GM23338 (cell line): ENCODE data around the gene SLC39A10. TPM values are rescaled to one million over a fixed set of nuclear protein-coding genes. Genes with fewer than 3 reads are reported as not detected.
"Not testable (repeated sequence)": the region's sequence is repeated elsewhere in the genome, so short reads cannot be mapped to it uniquely, and the experiment has no call there.

Experiments used
- ATAC-seq: fragments of 200-7000 bp; cut with Tn5 transposase; 3 replicates; pipeline ENCODE4 v1.9.1; 2020
- DNase-seq: peaks from one replicate; pipeline ENCODE4 v3.0.0-alpha.2; 2015; ENCODE audit warnings: low spot score
- H2AFZ ChIP-seq: fragments of 200-600 bp; sonication (generic); 2 replicates; pipeline ENCODE4 v1.8.0; 2016; ENCODE audit warnings: antibody characterized with exemption, mild to moderate bottlenecking, moderate library complexity
- H3F3A ChIP-seq: fragments of 200-600 bp; sonication (generic); replicated peaks from 2 replicates; pipeline ENCODE4 v1.8.0; 2017; ENCODE audit warnings: antibody characterized with exemption, mixed run types, low read depth
- H3K27ac ChIP-seq: fragments of 200-600 bp; sonication (generic); 2 replicates; pipeline ENCODE4 v1.6.1; 2016; ENCODE audit warnings: low read depth
- H3K27me3 ChIP-seq: fragments of 200-600 bp; sonication (generic); 2 replicates; pipeline ENCODE4 v1.8.0; 2016; ENCODE audit warnings: mild to moderate bottlenecking, mixed run types, moderate library complexity; ENCODE audit not compliant: insufficient read depth
- H3K36me3 ChIP-seq: fragments of 200-600 bp; sonication (generic); 2 replicates; pipeline ENCODE4 v1.8.0; 2016; ENCODE audit warnings: mild to moderate bottlenecking; ENCODE audit not compliant: insufficient read depth
- H3K4me1 ChIP-seq: fragments of 200-600 bp; sonication (generic); 2 replicates; pipeline ENCODE4 v1.8.0; 2016; ENCODE audit warnings: mild to moderate bottlenecking, moderate library complexity; ENCODE audit not compliant: insufficient read depth
- H3K4me2 ChIP-seq: fragments of 200-600 bp; sonication (generic); 2 replicates; pipeline ENCODE4 v1.7.1; 2017; ENCODE audit warnings: mixed run types
- H3K4me3 ChIP-seq: fragments of 200-600 bp; sonication (generic); 2 replicates; pipeline ENCODE4 v1.6.1; 2016; ENCODE audit warnings: mixed run types
- H3K79me2 ChIP-seq: fragments of 200-600 bp; sonication (generic); replicated peaks from 2 replicates; pipeline ENCODE4 v1.8.0; 2017; ENCODE audit warnings: mild to moderate bottlenecking; ENCODE audit not compliant: insufficient read depth
- H3K9me2 ChIP-seq: fragments of 200-600 bp; sonication (generic); 2 replicates; pipeline ENCODE4 v1.8.0; 2017; ENCODE audit not compliant: insufficient read depth
- H4K20me1 ChIP-seq: fragments of 200-600 bp; sonication (generic); replicated peaks from 2 replicates; pipeline ENCODE4 v1.8.0; 2017; ENCODE audit warnings: mild to moderate bottlenecking; ENCODE audit not compliant: insufficient read depth
- H3K27ac Mint-ChIP-seq: 2 replicates; pipeline ENCODE4 v1.8.0; 2020; ENCODE audit warnings: inconsistent platforms, mild to moderate bottlenecking, moderate library complexity, mixed read lengths
- H3K27me3 Mint-ChIP-seq: 3 replicates; pipeline ENCODE4 v1.8.0; 2022; ENCODE audit warnings: low read depth, mild to moderate bottlenecking, moderate library complexity, mixed read lengths, inconsistent platforms; ENCODE audit not compliant: insufficient read depth, poor library complexity
- H3K36me3 Mint-ChIP-seq: 3 replicates; pipeline ENCODE4 v1.8.0; 2021; ENCODE audit warnings: low read depth, mild to moderate bottlenecking, inconsistent platforms, moderate library complexity, mixed read lengths
- H3K4me1 Mint-ChIP-seq: 3 replicates; pipeline ENCODE4 v1.8.0; 2020; ENCODE audit warnings: mild to moderate bottlenecking, inconsistent platforms, mixed read lengths
- H3K4me3 Mint-ChIP-seq: 3 replicates; pipeline ENCODE4 v1.8.0; 2021; ENCODE audit warnings: moderate library complexity, mild to moderate bottlenecking, inconsistent platforms, mixed read lengths
- H3K9me3 Mint-ChIP-seq: 3 replicates; pipeline ENCODE4 v1.8.0; 2020; ENCODE audit warnings: moderate library complexity, mild to moderate bottlenecking, inconsistent platforms, mixed read lengths
- EZH2 ChIP-seq: fragments of 200-600 bp; sonication (generic); IDR thresholded peaks from one replicate; pipeline ENCODE4 v1.8.0; 2017; ENCODE audit warnings: antibody characterized with exemption, mild to moderate bottlenecking, low read depth; ENCODE audit not compliant: unreplicated experiment
- EZH2phosphoT487 ChIP-seq: fragments of 200-600 bp; sonication (generic); IDR thresholded peaks from one replicate; pipeline ENCODE4 v1.8.1; 2018; ENCODE audit warnings: antibody characterized with exemption; ENCODE audit not compliant: unreplicated experiment
- JUNB ChIP-seq: IDR thresholded peaks from one replicate; pipeline ENCODE4 v1.6.1; 2016; ENCODE audit warnings: antibody characterized with exemption; ENCODE audit not compliant: unreplicated experiment
- POLR2AphosphoS5 ChIP-seq: IDR thresholded peaks from 2 replicates; pipeline ENCODE4 v1.6.1; 2016; ENCODE audit warnings: antibody characterized with exemption, low read depth
- STAT1 ChIP-seq: IDR thresholded peaks from one replicate; pipeline ENCODE4 v1.6.1; 2016; ENCODE audit warnings: antibody characterized with exemption; ENCODE audit not compliant: unreplicated experiment
- ZNF114 ChIP-seq: fragments of 250-450 bp; sonication (Bioruptor Pico); IDR thresholded peaks from 2 replicates; pipeline ENCODE4 v1.5.0; 2020; ENCODE audit warnings: mild to moderate bottlenecking, moderate library complexity
- ZNF331 ChIP-seq: fragments of 250-450 bp; sonication (Bioruptor Pico); IDR thresholded peaks from 2 replicates; pipeline ENCODE4 v1.5.0; 2020; ENCODE audit warnings: low read depth, mild to moderate bottlenecking, moderate library complexity
- polyA plus RNA-seq: library from polyadenylated mRNA; unstranded; fragments of >200 nt; fragmentation: Nextera tagmentation; extraction: Ambion mirVana; gene quantifications from 2 replicates; pipeline ENCODE4 v1.2.1, GENCODE V29; 2016
- total RNA-seq: library from RNA; depleted of rRNA; stranded (reverse); fragments of >200 nt; shearing (Covaris generic); gene quantifications from 2 replicates; pipeline ENCODE4 v1.2.3, GENCODE V29; 2014
- TF ChIP-seq, protein P1 (sequence below): IDR thresholded peaks from 2 replicates; pipeline ENCODE4 v1.6.1; 2016; ENCODE audit warnings: antibody characterized with exemption
- TF ChIP-seq, protein P2 (sequence below): IDR thresholded peaks from one replicate; pipeline ENCODE4 v1.6.1; 2018; ENCODE audit warnings: antibody characterized with exemption; ENCODE audit not compliant: unreplicated experiment
- TF ChIP-seq, protein P3 (sequence below), 2 experiments: fragments of 200-600 bp in 1 of 2; sonication (generic) in 1 of 2; conservative IDR thresholded peaks; 2 replicates each; pipeline versions ENCODE4 v1.5.1 to v1.6.1; 2016 to 2017; ENCODE audit warnings: antibody characterized with exemption in 2 of 2, low read depth in 2 of 2, mild to moderate bottlenecking in 2 of 2, moderate library complexity in 1 of 2

The SLC39A10 gene
- total and polyA plus RNA-seq, 2 experiments from 2014 or later = 261 to 356 TPM

DNA sequence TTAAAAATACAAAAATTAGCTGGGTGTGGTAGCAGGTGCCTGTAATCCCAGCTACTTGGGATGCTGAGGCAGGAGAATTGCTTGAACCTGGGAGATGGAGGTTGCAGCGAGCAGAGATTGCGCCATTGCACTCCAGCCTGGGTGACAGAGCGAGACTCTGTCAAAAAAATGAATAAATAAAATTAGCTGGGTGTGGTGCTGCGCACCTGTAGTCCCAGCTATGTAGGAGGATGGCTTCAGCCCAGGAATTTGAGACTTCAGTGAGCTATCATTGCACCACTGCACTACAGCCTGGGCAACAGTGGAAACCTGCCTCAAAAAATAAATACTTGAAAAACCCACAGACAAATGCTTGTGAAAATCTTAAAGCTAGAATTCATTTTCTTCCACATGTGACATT lies 8.1 kb downstream of the SLC39A10 start:
- H3K27me3 ChIP-seq, H3K9me3 Mint-ChIP-seq, H3K4me3 ChIP-seq, ATAC-seq, H3K27ac ChIP-seq, H3F3A ChIP-seq, H3K9me2 ChIP-seq, H3K4me3 Mint-ChIP-seq, H3K36me3 ChIP-seq, H3K27me3 Mint-ChIP-seq, DNase-seq, H2AFZ ChIP-seq, H3K4me1 ChIP-seq, H3K27ac Mint-ChIP-seq, H3K4me2 ChIP-seq, H3K36me3 Mint-ChIP-seq: not testable (repeated sequence)
- peaks cover 29% of the 10 kb centered on the region for H3K4me1 Mint-ChIP-seq
- Histone ChIP-seq H3K79me2 (peaks cover 100% of the 10 kb centered on the region), H4K20me1 (peaks cover 24% of the 10 kb centered on the region; the same call in 1 of the 2 replicates)

DNA sequence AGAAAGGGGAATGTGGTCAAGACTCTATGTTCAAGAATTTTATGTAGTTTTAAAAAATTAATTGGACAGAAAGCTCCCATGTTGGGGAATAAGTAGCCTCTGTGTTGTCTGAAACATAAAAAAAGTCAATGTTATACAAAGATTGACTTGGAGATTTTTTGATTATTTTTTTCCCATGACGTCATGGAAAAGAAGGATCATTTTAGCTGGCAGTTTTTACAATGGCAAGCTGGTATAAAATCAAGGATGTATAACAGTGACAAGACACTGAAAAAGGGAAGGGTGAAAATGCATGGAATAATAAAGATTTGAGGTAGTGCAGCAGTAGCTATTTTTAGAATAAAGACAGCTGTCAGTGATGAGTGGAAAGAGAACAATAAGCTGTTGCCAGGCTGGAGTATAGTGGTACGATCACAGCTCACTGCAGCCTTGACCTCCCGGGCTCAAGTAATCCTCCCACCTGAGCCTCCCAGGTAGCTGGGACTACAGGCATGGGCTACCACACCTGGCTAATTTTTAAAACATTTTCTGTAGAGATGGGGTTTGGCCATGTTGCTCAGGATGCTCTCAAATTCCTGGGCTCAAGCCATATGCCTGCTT lies 9.2 kb downstream of the SLC39A10 start:
- Mint-ChIP-seq H3K9me3 (no peaks in the 10 kb centered on the region), H3K27me3 (peaks cover 1% of the 10 kb centered on the region)
- H2AFZ ChIP-seq = no peak overlapping the region

More for the DNA sequence above, 9.2 kb downstream of the SLC39A10 start:
- Histone ChIP-seq H3K4me2 (no peak overlapping the region), H3K79me2 (peaks cover 100% of the 10 kb centered on the region), H4K20me1 (peaks cover 20% of the 10 kb centered on the region; the same call in 1 of the 2 replicates), H3K27ac (no peak overlapping the region), H3F3A (no peaks in the 10 kb centered on the region), H3K9me2 (no peaks in the 10 kb centered on the region), H3K4me3 (no peak overlapping the region), H3K27me3 (no peaks in the 10 kb centered on the region), H3K4me1 (peaks cover 9% of the 10 kb centered on the region), H3K36me3 (no peaks in the 10 kb centered on the region)
- Mint-ChIP-seq H3K4me1 (peaks cover 29% of the 10 kb centered on the region), H3K4me3 (no peak overlapping the region; the same call in 2 of the 3 replicates), H3K36me3 (no peaks in the 10 kb centered on the region), H3K27ac (no peak overlapping the region)
- ATAC-seq (no peak), DNase-seq (no peak)
- TF ChIP-seq JUNB (no peak), EZH2phosphoT487 (no peak), POLR2AphosphoS5 (no peak), ZNF114 (CRISPR knock-in tag) (no peak), ZNF331 (no peak), EZH2 (no peak), STAT1 (no peak)
- TF ChIP-seq, protein P1, sequence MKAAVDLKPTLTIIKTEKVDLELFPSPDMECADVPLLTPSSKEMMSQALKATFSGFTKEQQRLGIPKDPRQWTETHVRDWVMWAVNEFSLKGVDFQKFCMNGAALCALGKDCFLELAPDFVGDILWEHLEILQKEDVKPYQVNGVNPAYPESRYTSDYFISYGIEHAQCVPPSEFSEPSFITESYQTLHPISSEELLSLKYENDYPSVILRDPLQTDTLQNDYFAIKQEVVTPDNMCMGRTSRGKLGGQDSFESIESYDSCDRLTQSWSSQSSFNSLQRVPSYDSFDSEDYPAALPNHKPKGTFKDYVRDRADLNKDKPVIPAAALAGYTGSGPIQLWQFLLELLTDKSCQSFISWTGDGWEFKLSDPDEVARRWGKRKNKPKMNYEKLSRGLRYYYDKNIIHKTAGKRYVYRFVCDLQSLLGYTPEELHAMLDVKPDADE = no peak
- TF ChIP-seq, protein P2, sequence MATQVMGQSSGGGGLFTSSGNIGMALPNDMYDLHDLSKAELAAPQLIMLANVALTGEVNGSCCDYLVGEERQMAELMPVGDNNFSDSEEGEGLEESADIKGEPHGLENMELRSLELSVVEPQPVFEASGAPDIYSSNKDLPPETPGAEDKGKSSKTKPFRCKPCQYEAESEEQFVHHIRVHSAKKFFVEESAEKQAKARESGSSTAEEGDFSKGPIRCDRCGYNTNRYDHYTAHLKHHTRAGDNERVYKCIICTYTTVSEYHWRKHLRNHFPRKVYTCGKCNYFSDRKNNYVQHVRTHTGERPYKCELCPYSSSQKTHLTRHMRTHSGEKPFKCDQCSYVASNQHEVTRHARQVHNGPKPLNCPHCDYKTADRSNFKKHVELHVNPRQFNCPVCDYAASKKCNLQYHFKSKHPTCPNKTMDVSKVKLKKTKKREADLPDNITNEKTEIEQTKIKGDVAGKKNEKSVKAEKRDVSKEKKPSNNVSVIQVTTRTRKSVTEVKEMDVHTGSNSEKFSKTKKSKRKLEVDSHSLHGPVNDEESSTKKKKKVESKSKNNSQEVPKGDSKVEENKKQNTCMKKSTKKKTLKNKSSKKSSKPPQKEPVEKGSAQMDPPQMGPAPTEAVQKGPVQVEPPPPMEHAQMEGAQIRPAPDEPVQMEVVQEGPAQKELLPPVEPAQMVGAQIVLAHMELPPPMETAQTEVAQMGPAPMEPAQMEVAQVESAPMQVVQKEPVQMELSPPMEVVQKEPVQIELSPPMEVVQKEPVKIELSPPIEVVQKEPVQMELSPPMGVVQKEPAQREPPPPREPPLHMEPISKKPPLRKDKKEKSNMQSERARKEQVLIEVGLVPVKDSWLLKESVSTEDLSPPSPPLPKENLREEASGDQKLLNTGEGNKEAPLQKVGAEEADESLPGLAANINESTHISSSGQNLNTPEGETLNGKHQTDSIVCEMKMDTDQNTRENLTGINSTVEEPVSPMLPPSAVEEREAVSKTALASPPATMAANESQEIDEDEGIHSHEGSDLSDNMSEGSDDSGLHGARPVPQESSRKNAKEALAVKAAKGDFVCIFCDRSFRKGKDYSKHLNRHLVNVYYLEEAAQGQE = no peak
- TF ChIP-seq, protein P3, sequence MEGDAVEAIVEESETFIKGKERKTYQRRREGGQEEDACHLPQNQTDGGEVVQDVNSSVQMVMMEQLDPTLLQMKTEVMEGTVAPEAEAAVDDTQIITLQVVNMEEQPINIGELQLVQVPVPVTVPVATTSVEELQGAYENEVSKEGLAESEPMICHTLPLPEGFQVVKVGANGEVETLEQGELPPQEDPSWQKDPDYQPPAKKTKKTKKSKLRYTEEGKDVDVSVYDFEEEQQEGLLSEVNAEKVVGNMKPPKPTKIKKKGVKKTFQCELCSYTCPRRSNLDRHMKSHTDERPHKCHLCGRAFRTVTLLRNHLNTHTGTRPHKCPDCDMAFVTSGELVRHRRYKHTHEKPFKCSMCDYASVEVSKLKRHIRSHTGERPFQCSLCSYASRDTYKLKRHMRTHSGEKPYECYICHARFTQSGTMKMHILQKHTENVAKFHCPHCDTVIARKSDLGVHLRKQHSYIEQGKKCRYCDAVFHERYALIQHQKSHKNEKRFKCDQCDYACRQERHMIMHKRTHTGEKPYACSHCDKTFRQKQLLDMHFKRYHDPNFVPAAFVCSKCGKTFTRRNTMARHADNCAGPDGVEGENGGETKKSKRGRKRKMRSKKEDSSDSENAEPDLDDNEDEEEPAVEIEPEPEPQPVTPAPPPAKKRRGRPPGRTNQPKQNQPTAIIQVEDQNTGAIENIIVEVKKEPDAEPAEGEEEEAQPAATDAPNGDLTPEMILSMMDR (conservative IDR thresholded peaks at IDR 0.05; ENCODE audit: low read depth in 2 of 2) = no peak
